Activated CD8-positive, alpha-beta T cell treated with anti-CD3 and anti-CD28 coated beads for 36 hours (primary cell): ENCODE measurements around the gene DTX4. TPM values are rescaled to one million over a fixed set of nuclear protein-coding genes. Genes with fewer than 3 reads are reported as not detected.

Source experiments
- ATAC-seq: fragments of 200-7000 bp; cut with Tn5 transposase; one replicate; pipeline ENCODE4 v1.10.0; 2021; ENCODE audit warnings: mild to moderate bottlenecking, moderate library complexity
- CTCF ChIA-PET: fragments of 350-600 bp; sonication (Branson Sonifier 250); formaldehyde crosslinking; loops from one replicate; lab custom pipeline; 2021; ENCODE audit warnings: antibody characterized with exemption; lab: Charles Lee
- POLR2A ChIA-PET: fragments of 350-600 bp; sonication (Branson Sonifier 250); formaldehyde crosslinking; loops from one replicate; lab custom pipeline; 2021; ENCODE audit warnings: antibody characterized with exemption; lab: Charles Lee
- DNase-seq: peaks from one replicate; pipeline ENCODE4 v3.0.0-alpha.2; 2020
- H3K27ac Mint-ChIP-seq: one replicate; pipeline ENCODE4 v1.8.0; 2021; ENCODE audit warnings: mild to moderate bottlenecking, mixed read lengths
- H3K27me3 Mint-ChIP-seq: one replicate; pipeline ENCODE4 v1.8.0; 2021; ENCODE audit warnings: mixed read lengths
- H3K36me3 Mint-ChIP-seq: one replicate; pipeline ENCODE4 v1.8.0; 2021; ENCODE audit warnings: low read depth, mixed read lengths
- H3K4me1 Mint-ChIP-seq: one replicate; pipeline ENCODE4 v1.8.0; 2021; ENCODE audit warnings: low read depth, mixed read lengths
- H3K4me3 Mint-ChIP-seq: one replicate; pipeline ENCODE4 v1.8.0; 2021; ENCODE audit warnings: mild to moderate bottlenecking, moderate library complexity, mixed read lengths
- H3K9me3 Mint-ChIP-seq: one replicate; pipeline ENCODE4 v1.8.0; 2021; ENCODE audit warnings: mixed read lengths
- CTCF ChIP-seq: fragments of 200-600 bp; IDR thresholded peaks from one replicate; pipeline ENCODE4 v1.8.0; 2022; ENCODE audit warnings: antibody characterized with exemption, mild to moderate bottlenecking
- intact Hi-C: fragments of 100-400 bp; cut with micrococcal nuclease; formaldehyde crosslinking; loops from one replicate; pipeline ENCODE4 v1.10.0; 2022
- total RNA-seq, 2 experiments: library from RNA; stranded (reverse); gene quantifications; one replicate each; pipeline ENCODE4 v1.2.3, GENCODE V29; 2021

DTX4 gene
- total RNA-seq, 2 experiments from 2014 or later, result 0.16 to 0.29 TPM

- POLR2A ChIA-PET, result interaction anchor here (1.3 kb wide), 2 partner anchors 10 to 17 kb away, joined by 3 to 7 read pairs; no protein-coding TSS in a partner anchor
- Mint-ChIP-seq H3K4me3 (no peak overlapping the region), H3K27me3 (peaks cover 2% of the 10 kb centered on the region), H3K36me3 (no peaks in the 10 kb centered on the region), H3K27ac (no peak overlapping the region), H3K9me3 (no peaks in the 10 kb centered on the region), H3K4me1 (peaks cover 2% of the 10 kb centered on the region)
- intact Hi-C loops, result no loop called here
- no peak for ATAC-seq
- no peak for TF ChIP-seq CTCF
- CTCF ChIA-PET, result interaction anchor here (0.9 to 1.5 kb wide), 4 partner anchors 12 to 34 kb away, joined by 3 to 4 read pairs (median 3); partner anchors contain the start of gene DTX4
- no peak for DNase-seq
Observed at GRCh38 chr11:59191890-59192289, 20.0 kb downstream of the DTX4 start.

- CTCF ChIA-PET, result interaction anchor here (0.9 to 1.9 kb wide), 7 partner anchors 11 to 36 kb away, joined by 3 to 9 read pairs (median 3); partner anchors contain the start of gene DTX4
- Mint-ChIP-seq H3K4me3 (no peak overlapping the region), H3K27ac (no peak overlapping the region), H3K27me3 (peaks cover 3% of the 10 kb centered on the region), H3K36me3 (no peaks in the 10 kb centered on the region), H3K9me3 (no peaks in the 10 kb centered on the region), H3K4me1 (peaks cover 2% of the 10 kb centered on the region)
- POLR2A ChIA-PET, result interaction anchor here (1.3 kb wide), 1 partner anchor 17 kb away, joined by 7 read pairs; no protein-coding TSS in a partner anchor
- DNase-seq, result no peak
- intact Hi-C loops, result no loop called here
- no peak for TF ChIP-seq CTCF
- no peak for ATAC-seq
Observed at GRCh38 chr11:59192446-59193020, 20.6 kb downstream of the DTX4 start.

GRCh38 chr11:59193587-59194130, 21.7 kb downstream of the DTX4 start:
- DNase-seq (no peak), ATAC-seq (no peak)
- TF ChIP-seq CTCF, result no peak
- POLR2A ChIA-PET, result interaction anchor here (1.5 kb wide), 1 partner anchor 19 kb away, joined by 5 read pairs; no protein-coding TSS in a partner anchor
- no peaks in the 10 kb centered on the region for H3K9me3 Mint-ChIP-seq
- H3K4me3 Mint-ChIP-seq, result no peak overlapping the region
- H3K4me1 Mint-ChIP-seq, result peaks cover 2% of the 10 kb centered on the region
- no peaks in the 10 kb centered on the region for H3K36me3 Mint-ChIP-seq
- no peak overlapping the region for H3K27ac Mint-ChIP-seq
- intact Hi-C loops, result no loop called here
- peaks cover 3% of the 10 kb centered on the region for H3K27me3 Mint-ChIP-seq
- CTCF ChIA-PET, result interaction anchor here (1.0 to 2.6 kb wide), 6 partner anchors 8 to 37 kb away, joined by 3 to 13 read pairs (median 8); partner anchors contain the start of gene DTX4

GRCh38 chr11:59195586-59195985, 23.7 kb downstream of the DTX4 start:
- intact Hi-C loops, result no loop called here
- no peak overlapping the region for H3K27ac Mint-ChIP-seq
- H3K27me3 Mint-ChIP-seq, result peaks cover 3% of the 10 kb centered on the region
- ATAC-seq, result no peak
- DNase-seq, result no peak
- CTCF ChIA-PET, result interaction anchor here (1.2 to 2.6 kb wide), 3 partner anchors 9 to 235 kb away, joined by 4 to 13 read pairs (median 6); partner anchors contain the start of gene DTX4
- no peaks in the 10 kb centered on the region for H3K9me3 Mint-ChIP-seq
- no peak overlapping the region for H3K4me3 Mint-ChIP-seq
- no peak for TF ChIP-seq CTCF
- POLR2A ChIA-PET, result no interaction called here
- H3K4me1 Mint-ChIP-seq, result peaks cover 15% of the 10 kb centered on the region
- no peaks in the 10 kb centered on the region for H3K36me3 Mint-ChIP-seq

- ChIA-PET CTCF (interaction anchor here (1.2 to 1.6 kb wide), 2 partner anchors 10 to 234 kb away, joined by 4 to 6 read pairs; no protein-coding TSS in a partner anchor), POLR2A (no interaction called here)
- H3K27ac Mint-ChIP-seq, result no peak overlapping the region
- DNase-seq, result no peak
- no peak overlapping the region for H3K4me3 Mint-ChIP-seq
- ATAC-seq, result no peak
- intact Hi-C loops, result no loop called here
- peaks cover 3% of the 10 kb centered on the region for H3K27me3 Mint-ChIP-seq
- no peaks in the 10 kb centered on the region for H3K9me3 Mint-ChIP-seq
- H3K36me3 Mint-ChIP-seq, result no peaks in the 10 kb centered on the region
- no peak for TF ChIP-seq CTCF
- H3K4me1 Mint-ChIP-seq, result peaks cover 16% of the 10 kb centered on the region
Observed at GRCh38 chr11:59196777-59197176, 24.8 kb downstream of the DTX4 start.
